ENCODE results near the gene CABP4. TPM values are rescaled to one million over a fixed set of nuclear protein-coding genes. Genes with fewer than 3 reads are reported as not detected.

CABP4 gene
- total and polyA plus RNA-seq, 2 donors (not counting 1 experiment from before 2014, with no cell fraction given), result 3.2 to 5.2 TPM

DNA sequence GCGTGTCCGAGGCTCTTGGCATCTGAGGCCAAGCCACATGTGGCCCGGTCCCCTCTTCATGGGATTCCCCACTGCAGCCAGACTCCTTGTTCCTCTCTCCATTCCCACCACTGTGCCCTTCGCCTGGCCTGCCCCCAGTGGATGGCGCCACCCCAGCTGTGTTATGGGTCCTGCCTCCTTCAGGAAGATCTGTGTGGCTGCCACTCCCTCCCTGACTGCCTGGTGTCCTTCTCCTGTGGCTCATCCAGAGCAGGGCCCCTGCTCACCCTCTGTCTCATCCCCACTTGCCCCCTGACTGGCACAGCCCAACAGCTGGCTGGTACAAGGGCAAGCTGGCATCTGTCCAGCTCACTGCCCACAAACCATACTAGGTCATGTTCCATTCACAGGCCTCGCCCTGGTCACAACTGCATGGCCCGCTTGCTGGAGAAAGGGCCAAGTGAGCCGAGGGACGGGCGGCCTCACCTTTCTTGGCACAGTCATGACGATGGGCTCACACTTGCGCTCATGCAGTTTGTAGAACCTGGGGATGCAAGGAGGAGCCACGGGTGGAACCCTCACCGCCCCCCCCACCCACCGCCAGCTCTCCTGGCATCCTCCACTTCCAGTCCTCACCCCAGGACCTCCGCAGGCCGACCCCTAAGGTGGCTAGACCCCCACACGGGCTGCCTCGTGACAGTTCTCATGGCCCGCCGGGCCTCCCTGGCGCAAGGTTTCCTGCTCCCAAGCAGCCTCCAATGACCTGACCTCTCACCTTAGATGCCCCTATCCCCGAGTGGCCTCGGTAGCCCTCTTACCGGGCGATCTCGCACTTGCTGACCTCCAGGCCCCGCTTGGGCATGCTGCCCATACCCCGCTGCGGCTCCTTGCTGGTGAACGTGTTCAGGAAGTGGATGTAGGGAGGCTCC lies 15.6 kb upstream of the CABP4 start:
- H3K4me3 Mint-ChIP-seq, result peak overlapping the region; percentile 88
- peaks cover 68 to 85% of the 10 kb centered on the region in 2 donors for H3K4me1 ChIP-seq (ENCODE audit: control insufficient read depth in 2 of 2, insufficient read depth in 2 of 2, low read length in 2 of 2)
- H3K27me3 ChIP-seq (replicated peaks in 1 of 4; ENCODE audit: control extremely low read depth in 1 of 4, control insufficient read depth in 3 of 4, insufficient read depth in 4 of 4, low read length in 3 of 4), result no peaks in the 10 kb centered on the region
- H3K9me3 Mint-ChIP-seq (ENCODE audit: insufficient read depth), result no peaks in the 10 kb centered on the region
- peaks cover 55% of the 10 kb centered on the region for H3K79me2 ChIP-seq (ENCODE audit: control insufficient read depth, insufficient read depth, low read length)
- H2AFZ ChIP-seq (ENCODE audit: insufficient read depth, low read depth, low read length, poor library complexity, severe bottlenecking), result no peak overlapping the region
- H3K9me3 ChIP-seq (ENCODE audit: control extremely low read depth in 1 of 3, control insufficient read depth in 2 of 3, insufficient read depth in 1 of 3, low read length in 2 of 3), result peaks cover 0 to 3% (median 0%) of the 10 kb centered on the region in 3 donors
- peak overlapping the region; percentile 99 for H3K4me2 ChIP-seq (replicated peaks; ENCODE audit: low read depth, low read length, poor library complexity, severe bottlenecking)
- ATAC-seq (ENCODE audit: low read depth) (no peak), DNase-seq (peak; percentile 50)
- H4K20me1 ChIP-seq (ENCODE audit: control insufficient read depth, insufficient read depth, low read length, poor library complexity, severe bottlenecking), result peaks cover 46% of the 10 kb centered on the region
- H3K4me3 ChIP-seq (ENCODE audit: control extremely low read depth in 1 of 5, extremely low read depth in 1 of 5, insufficient read depth in 1 of 5, low read depth in 2 of 5, low read length in 4 of 5), result peak overlapping the region in 2 of 5 experiments; percentile 92 to 96
- intact Hi-C loops (cut with micrococcal nuclease), result no loop called here
- TF ChIP-seq EZH2 (IDR thresholded peaks at IDR 0.05; ENCODE audit: borderline replicate concordance, insufficient read depth, low read depth, low read length, poor library complexity, severe bottlenecking), result no peak
- TF ChIP-seq, protein P1, sequence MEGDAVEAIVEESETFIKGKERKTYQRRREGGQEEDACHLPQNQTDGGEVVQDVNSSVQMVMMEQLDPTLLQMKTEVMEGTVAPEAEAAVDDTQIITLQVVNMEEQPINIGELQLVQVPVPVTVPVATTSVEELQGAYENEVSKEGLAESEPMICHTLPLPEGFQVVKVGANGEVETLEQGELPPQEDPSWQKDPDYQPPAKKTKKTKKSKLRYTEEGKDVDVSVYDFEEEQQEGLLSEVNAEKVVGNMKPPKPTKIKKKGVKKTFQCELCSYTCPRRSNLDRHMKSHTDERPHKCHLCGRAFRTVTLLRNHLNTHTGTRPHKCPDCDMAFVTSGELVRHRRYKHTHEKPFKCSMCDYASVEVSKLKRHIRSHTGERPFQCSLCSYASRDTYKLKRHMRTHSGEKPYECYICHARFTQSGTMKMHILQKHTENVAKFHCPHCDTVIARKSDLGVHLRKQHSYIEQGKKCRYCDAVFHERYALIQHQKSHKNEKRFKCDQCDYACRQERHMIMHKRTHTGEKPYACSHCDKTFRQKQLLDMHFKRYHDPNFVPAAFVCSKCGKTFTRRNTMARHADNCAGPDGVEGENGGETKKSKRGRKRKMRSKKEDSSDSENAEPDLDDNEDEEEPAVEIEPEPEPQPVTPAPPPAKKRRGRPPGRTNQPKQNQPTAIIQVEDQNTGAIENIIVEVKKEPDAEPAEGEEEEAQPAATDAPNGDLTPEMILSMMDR (IDR thresholded peaks at IDR 0.05), result no peak
- peak overlapping the region; percentile 57 to 88 for H3K27ac ChIP-seq (ENCODE audit: low read length in 2 of 2)
- peaks cover 82% of the 10 kb centered on the region for H3K4me1 Mint-ChIP-seq
- WGBS (ENCODE audit: insufficient coverage), result 74% methylated on average over 27 of the region's 31 CpGs
- peak overlapping the region; percentile 92 for H3K27ac Mint-ChIP-seq
- H3K27me3 Mint-ChIP-seq, result no peaks in the 10 kb centered on the region
- H3K36me3 ChIP-seq (replicated peaks in 1 of 2; ENCODE audit: control extremely low read depth in 1 of 2, control insufficient read depth in 1 of 2, extremely low read depth in 1 of 2, insufficient read depth in 2 of 2, low read length in 1 of 2), result peaks cover 0 to 17% of the 10 kb centered on the region in 2 experiments
- POLR2A ChIA-PET, result interaction anchor here (0.8 to 9.5 kb wide), 8 partner anchors 8 to 88 kb away, joined by 3 to 215 read pairs (median 52); partner anchors contain the start of genes PPP1CA, TBC1D10C and TMEM134
- CTCF ChIA-PET, result interaction anchor here (0.6 to 4.4 kb wide), 8 partner anchors 20 to 37 kb away, joined by 3 to 63 read pairs (median 6); partner anchors contain the start of genes PPP1CA and TBC1D10C
- H3K9ac ChIP-seq (ENCODE audit: low read length), result peak overlapping the region; percentile 82

Data from B cell (primary cell).